CD4-positive, alpha-beta T cell treated with Interferon gamma for 1 hour (primary cell): ENCODE results near the gene MBD4.
A peak's percentile ranks its signal among the peaks of the same experiment; 100 is the strongest.

Experiments
- DNase-seq: peaks from one replicate; pipeline ENCODE4 v3.0.0-alpha.2; 2020

Gene MBD4

DNA sequence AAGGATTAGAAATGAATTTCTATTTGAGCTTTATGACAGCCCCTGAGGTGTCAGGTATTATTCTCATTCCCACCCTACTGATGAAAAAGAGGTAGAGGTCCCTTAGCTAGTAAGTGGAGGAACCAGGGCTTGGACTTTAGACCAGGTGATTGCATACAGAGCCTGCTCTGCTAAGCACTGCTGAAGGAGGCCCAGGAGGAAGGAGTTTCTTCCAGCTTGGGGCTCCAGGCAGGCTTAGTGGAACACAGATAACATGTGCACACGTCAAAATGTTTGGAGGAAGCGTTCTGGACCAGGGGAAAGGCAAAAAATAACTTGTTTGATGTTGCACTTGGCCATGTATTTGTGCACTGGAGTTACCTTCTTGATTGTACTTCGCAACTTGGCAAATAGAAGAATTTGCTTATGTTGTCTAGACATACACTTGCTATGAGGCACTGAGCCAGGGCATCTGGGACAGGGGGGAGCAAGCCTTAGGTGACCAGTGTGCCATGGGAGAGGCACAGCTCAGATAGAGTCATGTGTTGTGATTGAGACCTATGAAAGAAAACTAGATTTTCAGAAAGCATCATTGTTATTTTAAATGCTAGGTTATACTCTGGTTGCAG is 22.7 kb upstream of the MBD4 start:
- DNase-seq = no peak

- DNase-seq = no peak
Measured at GRCh38 chr3:129461461-129462146, 21.9 kb upstream of the MBD4 start.

- no peak for DNase-seq
Measured at GRCh38 chr3:129461022-129461421, 21.3 kb upstream of the MBD4 start.

- DNase-seq = no peak
Measured at GRCh38 chr3:129460572-129460971, 20.8 kb upstream of the MBD4 start.

DNA sequence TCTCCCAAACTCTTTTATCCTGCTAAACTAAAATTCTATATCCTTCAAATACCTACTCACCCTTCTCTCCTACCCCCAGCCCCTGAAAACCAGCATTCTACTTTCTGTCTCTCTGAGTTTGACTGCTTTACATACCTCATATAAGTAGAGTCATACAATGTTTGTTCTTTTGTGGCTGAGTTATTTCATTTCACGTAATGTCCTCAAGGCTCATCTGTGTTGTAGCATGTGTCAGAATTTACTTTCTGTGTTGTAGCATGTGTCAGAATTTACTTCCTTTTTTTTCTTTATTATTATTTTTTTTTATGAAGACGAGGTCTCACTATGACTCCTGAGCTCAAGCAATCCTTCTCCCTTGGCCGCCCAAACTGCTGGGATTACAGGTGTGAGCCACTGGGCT is 20.4 kb upstream of the MBD4 start:
- DNase-seq = no peak

DNA sequence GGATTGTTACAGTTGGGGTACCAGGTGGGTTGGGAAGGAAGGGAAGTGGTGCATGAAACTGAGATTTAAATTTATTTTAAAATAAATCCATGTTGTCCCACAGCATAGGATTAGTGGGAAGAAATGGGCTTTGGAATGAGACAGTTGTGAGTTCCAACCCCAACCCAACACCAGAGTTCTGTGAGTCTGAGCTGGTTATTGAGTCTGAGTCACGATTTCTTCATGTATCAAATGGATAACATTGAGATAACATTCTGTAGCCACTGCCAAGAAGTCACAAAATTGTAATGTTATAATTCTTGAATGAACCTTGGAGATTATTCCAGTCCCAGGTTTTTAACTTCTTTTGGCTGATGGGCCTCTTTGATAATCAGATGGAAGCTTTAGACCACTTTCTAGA is 14.0 kb upstream of the MBD4 start:
- DNase-seq = no peak

DNA sequence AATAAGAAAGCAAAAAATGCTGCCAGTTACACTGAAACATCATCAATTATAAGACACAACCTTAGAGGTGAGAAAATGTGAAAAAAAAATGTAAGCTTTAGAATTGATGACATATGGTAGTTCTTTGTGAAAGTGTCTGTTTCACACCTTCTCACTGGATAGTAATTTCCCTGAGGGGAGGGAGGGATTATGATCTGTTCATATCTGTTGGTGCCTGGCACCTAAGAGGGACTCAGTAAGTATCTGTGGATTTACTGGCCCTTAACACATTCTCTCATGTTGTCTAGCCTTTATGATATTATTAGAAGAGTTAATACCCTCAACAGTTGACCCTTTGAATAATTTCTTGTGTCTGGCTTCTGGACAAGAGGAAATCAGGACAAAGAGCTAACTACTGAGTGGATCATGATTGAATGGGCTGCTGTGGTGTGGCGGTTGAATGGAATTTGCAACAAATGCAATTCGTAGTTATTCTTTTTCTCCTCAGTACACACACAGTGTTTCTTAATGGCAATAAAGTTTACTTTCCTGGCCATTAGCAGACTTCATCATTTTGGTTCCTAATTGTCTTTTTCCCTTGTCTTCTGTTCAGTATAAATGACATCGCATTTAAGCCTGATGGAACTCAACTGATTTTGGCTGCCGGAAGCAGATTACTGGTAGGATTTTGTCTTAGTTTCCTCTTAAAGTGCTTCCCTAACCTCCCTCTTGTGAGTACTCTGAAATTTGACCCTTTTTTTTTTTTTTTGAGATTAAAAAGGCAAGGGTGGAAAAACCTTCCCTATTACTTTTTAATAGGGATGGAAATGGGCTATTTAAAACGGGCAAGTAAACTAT is 9.7 kb upstream of the MBD4 start:
- DNase-seq = no peak

GRCh38 chr3:129448186-129448895 is 8.6 kb upstream of the MBD4 start:
- DNase-seq = no peak

- DNase-seq = no peak
Measured at GRCh38 chr3:129446926-129447325, 7.2 kb upstream of the MBD4 start.

GRCh38 chr3:129445471-129445870 is 5.7 kb upstream of the MBD4 start:
- no peak for DNase-seq

DNA sequence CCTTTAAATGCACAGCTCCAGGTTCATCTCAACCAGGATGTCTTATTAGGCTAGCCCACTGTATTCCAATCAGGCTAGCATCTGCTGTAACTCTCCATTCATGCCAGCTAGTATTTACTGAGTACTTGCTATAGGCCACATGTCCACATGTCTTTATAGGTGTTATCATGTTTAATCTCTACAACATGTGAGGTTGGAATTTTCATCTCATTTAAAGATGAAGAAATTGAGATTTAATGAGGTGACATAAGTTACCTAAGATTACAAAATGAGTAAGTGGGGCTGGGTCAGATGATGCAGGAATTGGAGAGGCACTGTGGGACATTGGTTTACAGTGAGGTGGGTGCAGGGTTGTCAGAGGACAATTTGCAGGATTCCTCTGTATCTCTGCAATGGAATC is 3.2 kb upstream of the MBD4 start:
- no peak for DNase-seq

DNA sequence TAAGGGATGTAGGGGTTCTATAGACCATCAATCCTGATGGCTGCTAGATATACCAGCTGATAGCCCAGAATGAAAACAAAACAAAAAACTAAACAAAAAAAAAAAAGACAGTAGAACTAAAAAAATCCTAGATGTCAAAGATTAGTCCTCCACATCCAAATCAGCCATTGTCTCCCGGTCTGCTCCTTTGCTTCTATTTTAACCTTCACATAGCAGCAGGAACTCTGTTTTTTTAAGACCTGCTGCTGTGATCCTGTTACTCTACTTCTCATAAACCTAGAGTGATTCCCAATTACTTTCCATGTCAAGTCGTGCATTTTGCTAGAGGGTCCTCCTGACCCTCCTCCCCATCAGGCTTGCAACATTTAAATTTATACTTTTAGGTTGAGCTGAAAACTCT is 2.7 kb upstream of the MBD4 start:
- DNase-seq = no peak

GRCh38 chr3:129441782-129442181 is 2.0 kb upstream of the MBD4 start:
- DNase-seq = no peak

DNA sequence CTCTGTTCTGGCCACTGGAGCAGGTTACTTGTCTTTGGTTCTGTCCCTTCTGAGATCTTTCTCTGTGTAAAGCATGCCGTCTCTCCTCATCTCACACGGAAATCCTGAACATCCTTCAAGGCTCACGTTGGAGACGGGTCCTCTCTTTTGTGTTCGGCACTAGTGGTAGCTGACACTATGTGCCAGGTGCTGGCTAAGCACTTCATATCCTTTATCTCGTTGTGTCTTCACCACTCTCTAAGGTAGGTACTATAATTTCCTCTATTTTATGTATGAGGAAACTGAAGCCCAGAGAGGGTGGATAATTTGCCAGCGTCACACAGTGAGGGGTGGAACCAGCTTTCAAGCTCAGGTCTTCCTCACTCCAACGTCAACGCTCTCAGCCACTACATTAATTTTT is 1.5 kb upstream of the MBD4 start:
- no peak for DNase-seq

- no peak for DNase-seq
Measured at GRCh38 chr3:129440618-129441190, 956 bp upstream of the MBD4 start.

GRCh38 chr3:129439226-129439816 is 427 bp downstream of the MBD4 start:
- DNase-seq = peak; percentile 45

- DNase-seq = no peak
Measured at GRCh38 chr3:129435367-129435766, 4.4 kb downstream of the MBD4 start.

DNA sequence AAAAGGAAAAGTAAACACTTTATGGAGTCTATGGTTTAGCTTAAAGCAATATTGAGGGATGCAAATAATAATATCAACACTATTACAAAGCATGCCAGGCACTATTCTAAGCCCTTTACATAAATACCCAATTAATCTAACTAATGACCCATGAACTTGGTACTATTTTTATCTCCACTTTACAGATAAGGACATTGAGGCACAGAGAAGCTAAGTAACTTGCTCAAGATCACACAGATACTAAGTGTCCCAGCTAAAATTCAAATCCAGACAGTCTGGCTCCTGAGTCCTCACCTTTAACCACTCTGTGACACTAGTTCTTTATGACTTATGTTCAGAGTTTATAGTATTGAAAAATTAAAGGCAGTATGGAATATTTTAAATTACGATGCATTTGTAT is 5.6 kb downstream of the MBD4 start:
- no peak for DNase-seq

DNA sequence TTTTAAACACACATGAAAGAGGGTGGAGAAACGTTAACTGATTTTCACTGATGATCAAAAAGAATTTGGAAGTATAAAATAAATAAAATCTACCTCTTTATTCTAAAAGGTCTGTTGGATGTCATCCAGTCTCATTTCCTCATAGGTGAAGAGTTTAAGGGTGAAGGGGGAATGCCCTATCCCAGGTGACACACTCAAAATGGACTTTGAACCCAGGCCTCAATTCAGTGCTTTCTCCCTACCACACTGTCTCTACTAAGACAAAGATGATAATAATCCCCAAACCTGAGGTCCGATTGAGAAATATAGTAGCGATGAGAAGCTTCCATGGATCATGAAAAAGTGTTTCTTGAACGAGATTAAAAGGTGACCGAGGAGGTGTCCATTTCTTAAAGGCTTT is 6.2 kb downstream of the MBD4 start:
- no peak for DNase-seq

DNA sequence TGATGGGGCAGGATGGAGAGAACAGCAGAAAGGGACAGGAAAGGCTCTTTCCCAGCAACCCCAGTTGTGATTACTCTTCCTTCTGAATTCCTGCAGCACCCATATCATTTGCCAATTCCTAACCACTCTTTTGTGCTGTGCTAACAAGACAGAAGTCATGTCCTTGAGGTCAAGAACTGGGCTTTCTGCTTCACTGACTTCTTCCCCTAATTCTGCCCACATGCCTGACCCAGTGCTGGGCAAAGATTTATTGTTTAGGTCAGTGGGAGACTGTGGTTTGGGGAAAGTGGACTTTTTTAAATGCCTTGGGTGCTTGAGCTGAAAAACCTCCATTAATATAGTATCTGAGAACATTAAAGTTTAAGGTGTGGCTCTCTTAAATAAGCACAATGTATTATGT is 7.1 kb downstream of the MBD4 start:
- DNase-seq = no peak

GRCh38 chr3:129432036-129432435 is 7.7 kb downstream of the MBD4 start:
- no peak for DNase-seq

DNA sequence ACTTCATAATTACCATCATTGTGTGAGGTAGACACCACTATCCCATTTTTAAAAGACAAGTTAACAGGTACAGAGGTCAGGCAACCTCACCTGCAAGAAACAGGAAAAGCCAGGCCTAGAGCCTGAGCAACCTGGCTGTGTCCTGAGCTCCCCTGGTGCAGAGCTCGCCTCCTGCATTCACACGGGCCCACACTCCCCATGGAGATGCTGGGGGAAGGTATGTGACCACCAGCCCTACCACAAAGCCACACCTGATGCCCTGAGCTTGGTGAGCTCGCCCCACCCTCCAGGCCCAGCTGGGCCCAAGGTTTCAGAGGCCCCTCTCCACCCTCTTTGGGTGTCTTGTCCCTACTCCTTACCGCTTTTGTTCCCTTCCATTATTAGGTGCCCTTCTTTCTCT is 10.1 kb downstream of the MBD4 start:
- no peak for DNase-seq

DNA sequence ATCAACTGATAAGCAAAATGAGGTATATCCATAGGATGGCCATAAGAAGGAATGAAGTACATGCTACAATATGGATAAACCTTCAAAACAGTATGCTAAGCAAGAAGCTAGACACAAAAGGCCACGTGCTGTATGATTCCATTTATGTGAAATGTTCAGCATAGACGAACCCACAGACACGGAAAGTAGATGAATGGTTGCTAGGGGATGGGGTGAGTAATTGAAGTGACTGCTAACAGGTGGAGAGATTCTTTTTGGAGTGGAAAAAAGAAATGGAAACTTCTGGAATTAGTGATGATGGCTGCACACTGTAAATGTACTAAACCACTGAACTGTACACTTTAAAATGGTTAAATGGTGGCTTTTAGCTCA is 10.7 kb downstream of the MBD4 start:
- no peak for DNase-seq
